Esophagus squamous epithelium (tissue), 4 donors: ENCODE data around the gene RNU11.

Experiments used
- POLR2A ChIP-seq, 4 donors: fragments of 450-650 bp; IDR thresholded peaks; one replicate each; pipeline ENCODE4 v1.6.1; 2017; ENCODE audit warnings: antibody characterized with exemption in 4 of 4, mild to moderate bottlenecking in 4 of 4, moderate library complexity in 3 of 4
- TF ChIP-seq, protein P1 (sequence below), 6 experiments: fragments of 450-650 bp in 4 of 6; fragments of 200-600 bp in 2 of 6; sonication (generic) in 2 of 6; IDR thresholded peaks; one replicate each; pipeline ENCODE4 v1.5.1; 2016 to 2019; ENCODE audit warnings: antibody characterized with exemption in 6 of 6, mild to moderate bottlenecking in 4 of 6, moderate library complexity in 4 of 6

GRCh38 chr1:28680151-28680550 is 31.8 kb downstream of the RNU11 start:
- TF ChIP-seq, protein P1, sequence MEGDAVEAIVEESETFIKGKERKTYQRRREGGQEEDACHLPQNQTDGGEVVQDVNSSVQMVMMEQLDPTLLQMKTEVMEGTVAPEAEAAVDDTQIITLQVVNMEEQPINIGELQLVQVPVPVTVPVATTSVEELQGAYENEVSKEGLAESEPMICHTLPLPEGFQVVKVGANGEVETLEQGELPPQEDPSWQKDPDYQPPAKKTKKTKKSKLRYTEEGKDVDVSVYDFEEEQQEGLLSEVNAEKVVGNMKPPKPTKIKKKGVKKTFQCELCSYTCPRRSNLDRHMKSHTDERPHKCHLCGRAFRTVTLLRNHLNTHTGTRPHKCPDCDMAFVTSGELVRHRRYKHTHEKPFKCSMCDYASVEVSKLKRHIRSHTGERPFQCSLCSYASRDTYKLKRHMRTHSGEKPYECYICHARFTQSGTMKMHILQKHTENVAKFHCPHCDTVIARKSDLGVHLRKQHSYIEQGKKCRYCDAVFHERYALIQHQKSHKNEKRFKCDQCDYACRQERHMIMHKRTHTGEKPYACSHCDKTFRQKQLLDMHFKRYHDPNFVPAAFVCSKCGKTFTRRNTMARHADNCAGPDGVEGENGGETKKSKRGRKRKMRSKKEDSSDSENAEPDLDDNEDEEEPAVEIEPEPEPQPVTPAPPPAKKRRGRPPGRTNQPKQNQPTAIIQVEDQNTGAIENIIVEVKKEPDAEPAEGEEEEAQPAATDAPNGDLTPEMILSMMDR (IDR thresholded peaks at IDR 0.05): no peak
- no peak for TF ChIP-seq POLR2A (IDR thresholded peaks at IDR 0.05)
